NB4 (cell line): Measurements from ENCODE around the gene PPP4R4.

ENCODE experiments used
- MYC ChIP-seq: IDR thresholded peaks from 2 replicates; pipeline ENCODE4 v1.6.1; 2011; ENCODE audit warnings: low read depth, low read length
- POLR2A ChIP-seq: IDR thresholded peaks from 2 replicates; pipeline ENCODE4 v1.6.1; 2011; ENCODE audit warnings: mild to moderate bottlenecking; ENCODE audit not compliant: insufficient read length; ENCODE audit errors: extremely low read depth
- TF ChIP-seq, protein P1 (sequence below): IDR thresholded peaks from one replicate; pipeline ENCODE4 v1.5.1; 2012; ENCODE audit warnings: low read depth, low read length
- TF ChIP-seq, protein P2 (sequence below): IDR thresholded peaks from 2 replicates; pipeline ENCODE4 v1.6.1; 2011; ENCODE audit warnings: low read depth, low read length

DNA sequence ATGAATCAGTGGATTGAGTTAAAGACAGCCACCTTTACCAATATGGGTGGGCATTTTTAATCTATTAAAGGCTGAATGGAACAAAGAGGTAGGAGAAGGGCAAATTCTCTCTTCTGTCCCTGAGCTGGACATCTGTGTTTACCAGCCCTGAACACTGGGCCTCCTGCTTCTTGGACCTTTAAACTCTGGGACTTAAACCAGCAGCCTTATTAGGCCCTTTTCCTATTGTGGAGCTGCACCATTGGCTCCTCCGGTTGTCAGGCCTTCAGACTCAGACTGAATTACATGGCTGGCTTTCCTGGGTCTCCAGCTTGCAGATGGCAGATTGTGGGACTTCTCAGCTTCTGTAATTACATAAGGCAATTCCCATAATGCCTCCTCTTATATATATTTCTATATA, 142.6 kb downstream of the PPP4R4 start:
- TF ChIP-seq, protein P1, sequence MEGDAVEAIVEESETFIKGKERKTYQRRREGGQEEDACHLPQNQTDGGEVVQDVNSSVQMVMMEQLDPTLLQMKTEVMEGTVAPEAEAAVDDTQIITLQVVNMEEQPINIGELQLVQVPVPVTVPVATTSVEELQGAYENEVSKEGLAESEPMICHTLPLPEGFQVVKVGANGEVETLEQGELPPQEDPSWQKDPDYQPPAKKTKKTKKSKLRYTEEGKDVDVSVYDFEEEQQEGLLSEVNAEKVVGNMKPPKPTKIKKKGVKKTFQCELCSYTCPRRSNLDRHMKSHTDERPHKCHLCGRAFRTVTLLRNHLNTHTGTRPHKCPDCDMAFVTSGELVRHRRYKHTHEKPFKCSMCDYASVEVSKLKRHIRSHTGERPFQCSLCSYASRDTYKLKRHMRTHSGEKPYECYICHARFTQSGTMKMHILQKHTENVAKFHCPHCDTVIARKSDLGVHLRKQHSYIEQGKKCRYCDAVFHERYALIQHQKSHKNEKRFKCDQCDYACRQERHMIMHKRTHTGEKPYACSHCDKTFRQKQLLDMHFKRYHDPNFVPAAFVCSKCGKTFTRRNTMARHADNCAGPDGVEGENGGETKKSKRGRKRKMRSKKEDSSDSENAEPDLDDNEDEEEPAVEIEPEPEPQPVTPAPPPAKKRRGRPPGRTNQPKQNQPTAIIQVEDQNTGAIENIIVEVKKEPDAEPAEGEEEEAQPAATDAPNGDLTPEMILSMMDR: no peak
- TF ChIP-seq, protein P2, sequence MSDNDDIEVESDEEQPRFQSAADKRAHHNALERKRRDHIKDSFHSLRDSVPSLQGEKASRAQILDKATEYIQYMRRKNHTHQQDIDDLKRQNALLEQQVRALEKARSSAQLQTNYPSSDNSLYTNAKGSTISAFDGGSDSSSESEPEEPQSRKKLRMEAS: no peak
- TF ChIP-seq POLR2A: no peak
- no peak for TF ChIP-seq MYC
